NCI-H2196 treated with DMSO at 0.1 percent for 48 hours (cell line): ENCODE measurements around the gene DMBX1.

Source experiments
- DNase-seq: peaks from one replicate; lab custom pipeline; 2025; ENCODE audit not compliant: unreplicated experiment; lab: John Stamatoyannopoulos, UW

The DMBX1 gene

GRCh38 chr1:46497020-46497419 is 7.4 kb downstream of the DMBX1 start:
- no peak for DNase-seq

- no peak for DNase-seq
These were observed 8.0 kb downstream of the DMBX1 start for GRCh38 chr1:46497665-46498064.

GRCh38 chr1:46501528-46501927 is 11.9 kb downstream of the DMBX1 start:
- no peak for DNase-seq

GRCh38 chr1:46503421-46503820 is 13.8 kb downstream of the DMBX1 start:
- DNase-seq, result no peak

GRCh38 chr1:46506470-46507219 is 17.0 kb downstream of the DMBX1 start:
- no peak for DNase-seq

GRCh38 chr1:46508757-46509156 is 19.1 kb downstream of the DMBX1 start:
- DNase-seq, result no peak

- DNase-seq, result no peak
These were observed 20.8 kb downstream of the DMBX1 start for GRCh38 chr1:46510341-46510997.

- DNase-seq, result no peak
These were observed 21.3 kb downstream of the DMBX1 start for GRCh38 chr1:46510998-46511365.

- no peak for DNase-seq
These were observed 22.6 kb downstream of the DMBX1 start for GRCh38 chr1:46512135-46512791.

- no peak for DNase-seq
These were observed 23.2 kb downstream of the DMBX1 start for GRCh38 chr1:46512792-46513190.

- DNase-seq, result no peak
These were observed 23.9 kb downstream of the DMBX1 start for GRCh38 chr1:46513536-46513935.

- DNase-seq, result no peak
These were observed 25.9 kb downstream of the DMBX1 start for GRCh38 chr1:46515576-46515975.

- DNase-seq, result no peak
These were observed 26.7 kb downstream of the DMBX1 start for GRCh38 chr1:46516200-46516950.

GRCh38 chr1:46517010-46517600 is 27.5 kb downstream of the DMBX1 start:
- DNase-seq, result peak; percentile 93

GRCh38 chr1:46517932-46518498 is 28.4 kb downstream of the DMBX1 start:
- DNase-seq, result no peak

- DNase-seq, result no peak
These were observed 29.6 kb downstream of the DMBX1 start for GRCh38 chr1:46519209-46519608.

GRCh38 chr1:46520063-46520911 is 30.7 kb downstream of the DMBX1 start:
- no peak for DNase-seq

- no peak for DNase-seq
These were observed 31.8 kb downstream of the DMBX1 start for GRCh38 chr1:46521414-46521813.

- no peak for DNase-seq
These were observed 32.7 kb downstream of the DMBX1 start for GRCh38 chr1:46522184-46522968.
